Uterus (tissue), 2 donors: ENCODE results near the gene TM9SF2.

Experiments used
- POLR2A ChIP-seq, 2 donors: fragments of 450-650 bp; IDR thresholded peaks; one replicate each; pipeline ENCODE4 v1.6.1; 2016; ENCODE audit warnings: antibody characterized with exemption in 2 of 2, mild to moderate bottlenecking in 1 of 2, moderate library complexity in 1 of 2
- TF ChIP-seq, protein P1 (sequence below), 4 experiments: fragments of 200-600 bp in 2 of 4; fragments of 450-650 bp in 2 of 4; sonication (generic) in 2 of 4; IDR thresholded peaks; one replicate each; pipeline ENCODE4 v1.5.1; 2016 to 2019; ENCODE audit warnings: antibody characterized with exemption in 4 of 4, mild to moderate bottlenecking in 2 of 4, moderate library complexity in 1 of 4

DNA sequence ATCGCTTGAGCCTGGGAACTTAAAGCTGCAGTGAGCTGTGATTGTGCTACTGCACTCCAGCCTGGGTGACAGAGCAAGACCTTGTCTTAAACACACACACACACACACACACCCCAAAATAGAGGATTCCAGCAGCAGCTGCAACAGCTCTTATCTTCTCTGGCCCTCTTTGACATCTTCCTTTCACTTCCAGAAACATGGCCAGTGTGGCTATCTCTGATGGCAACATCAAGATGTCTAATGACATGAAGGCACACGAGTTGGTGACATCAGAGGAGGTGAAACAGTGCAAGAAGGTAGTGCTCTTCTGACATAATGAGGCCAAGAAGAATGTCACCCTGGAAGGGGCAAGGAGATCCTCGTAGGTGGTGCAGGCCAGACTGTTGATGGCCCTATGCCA is 81.2 kb downstream of the TM9SF2 start:
- TF ChIP-seq, protein P1, sequence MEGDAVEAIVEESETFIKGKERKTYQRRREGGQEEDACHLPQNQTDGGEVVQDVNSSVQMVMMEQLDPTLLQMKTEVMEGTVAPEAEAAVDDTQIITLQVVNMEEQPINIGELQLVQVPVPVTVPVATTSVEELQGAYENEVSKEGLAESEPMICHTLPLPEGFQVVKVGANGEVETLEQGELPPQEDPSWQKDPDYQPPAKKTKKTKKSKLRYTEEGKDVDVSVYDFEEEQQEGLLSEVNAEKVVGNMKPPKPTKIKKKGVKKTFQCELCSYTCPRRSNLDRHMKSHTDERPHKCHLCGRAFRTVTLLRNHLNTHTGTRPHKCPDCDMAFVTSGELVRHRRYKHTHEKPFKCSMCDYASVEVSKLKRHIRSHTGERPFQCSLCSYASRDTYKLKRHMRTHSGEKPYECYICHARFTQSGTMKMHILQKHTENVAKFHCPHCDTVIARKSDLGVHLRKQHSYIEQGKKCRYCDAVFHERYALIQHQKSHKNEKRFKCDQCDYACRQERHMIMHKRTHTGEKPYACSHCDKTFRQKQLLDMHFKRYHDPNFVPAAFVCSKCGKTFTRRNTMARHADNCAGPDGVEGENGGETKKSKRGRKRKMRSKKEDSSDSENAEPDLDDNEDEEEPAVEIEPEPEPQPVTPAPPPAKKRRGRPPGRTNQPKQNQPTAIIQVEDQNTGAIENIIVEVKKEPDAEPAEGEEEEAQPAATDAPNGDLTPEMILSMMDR (IDR thresholded peaks at IDR 0.05): no peak
- TF ChIP-seq POLR2A (IDR thresholded peaks at IDR 0.05): no peak
